Right hindlimb (tissue), 1 donor: ENCODE measurements around the gene TMEM204.

Source experiments
- DNase-seq: peaks from one replicate; pipeline ENCODE4 v3.0.0-alpha.2; 2018

The TMEM204 gene

DNA sequence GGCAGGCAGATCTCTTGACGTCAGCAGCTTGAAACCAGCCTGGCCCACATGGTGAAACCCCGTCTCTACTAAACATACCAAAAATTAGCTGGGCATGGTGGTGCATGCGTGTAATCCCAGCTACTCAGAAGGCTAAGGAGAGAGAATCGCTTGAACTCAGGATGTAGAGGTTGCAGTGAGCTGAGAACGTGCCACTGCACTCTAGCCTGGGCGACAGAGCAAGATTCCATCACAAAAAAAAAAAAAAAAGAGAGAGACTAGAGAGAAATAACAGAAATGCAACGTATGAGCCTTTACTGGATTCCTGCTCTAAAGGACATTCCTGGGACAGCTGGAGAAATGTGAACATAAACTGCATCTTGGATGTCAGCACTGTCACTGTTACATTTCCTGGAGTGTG lies 67.6 kb downstream of the TMEM204 start:
- no peak for DNase-seq

DNA sequence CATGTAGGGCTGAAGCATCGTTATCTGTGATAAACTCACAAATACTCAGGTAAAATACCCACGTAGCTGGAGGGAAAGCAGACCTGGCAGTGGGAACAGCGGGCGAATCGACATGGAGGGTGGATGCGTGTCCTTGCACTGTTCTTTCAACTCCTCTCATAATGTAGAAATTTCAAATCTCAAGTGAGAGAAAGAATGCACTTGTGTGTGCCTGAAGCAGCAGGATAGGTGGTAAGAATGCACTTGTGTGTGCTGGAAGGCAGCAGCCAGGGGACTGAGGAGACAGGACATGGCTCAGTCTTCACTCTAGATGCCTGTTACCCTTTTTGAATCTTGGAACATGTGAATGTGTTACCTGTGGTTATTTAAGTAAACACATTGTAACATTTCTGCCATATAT lies 68.0 kb downstream of the TMEM204 start:
- no peak for DNase-seq

DNA sequence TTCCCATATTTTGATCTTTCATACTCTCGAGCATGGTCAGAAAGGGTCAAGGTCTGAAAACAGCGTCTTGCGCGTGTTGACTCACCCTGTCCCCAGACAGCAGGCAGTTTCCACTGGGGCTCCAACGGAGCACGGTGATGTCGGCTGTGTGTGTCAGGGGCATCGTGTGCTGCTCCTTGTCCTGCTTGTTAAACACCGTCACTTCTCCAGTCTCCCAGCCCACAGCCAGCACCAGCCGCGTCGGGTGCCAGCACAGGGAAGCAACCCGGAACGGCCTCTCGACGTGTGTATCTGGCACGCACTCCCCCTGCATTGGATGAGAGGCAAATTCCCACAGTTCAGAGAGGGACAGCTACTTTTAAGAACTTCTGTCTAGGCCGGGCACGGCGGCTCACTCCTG lies 68.8 kb downstream of the TMEM204 start:
- DNase-seq: no peak
